AG04449 (cell line): ENCODE measurements around the gene TSPAN14.

Source experiments
- CTCF ChIA-PET: fragments of 350-600 bp; formaldehyde crosslinking; extraction: SDS; loops from one replicate; lab custom pipeline; 2021; ENCODE audit warnings: antibody characterized with exemption; lab: Yijun Ruan, JAX
- POLR2A ChIA-PET: fragments of 400-600, 350-600 bp; formaldehyde crosslinking; extraction: SDS; loops from one replicate; lab custom pipeline; 2020; ENCODE audit warnings: antibody characterized with exemption, inconsistent platforms; lab: Yijun Ruan, JAX
- DNase-seq: peaks from one replicate; pipeline ENCODE4 v3.0.0-alpha.2; 2010; ENCODE audit warnings: low read depth, low spot score
- H3K4me3 ChIP-seq: 2 replicates; pipeline ENCODE4 v1.5.1; 2011; ENCODE audit warnings: low read depth, mild to moderate bottlenecking, control low read depth, low read length
- TF ChIP-seq, protein P1 (sequence below): IDR thresholded peaks from one replicate; pipeline ENCODE4 v1.5.1; 2011; ENCODE audit warnings: mild to moderate bottlenecking, moderate library complexity, low read length, control low read depth, inconsistent platforms; ENCODE audit not compliant: insufficient read depth; ENCODE audit errors: missing control alignments

TSPAN14 gene

GRCh38 chr10:80501381-80501912, 47.3 kb downstream of the TSPAN14 start:
- TF ChIP-seq, protein P1, sequence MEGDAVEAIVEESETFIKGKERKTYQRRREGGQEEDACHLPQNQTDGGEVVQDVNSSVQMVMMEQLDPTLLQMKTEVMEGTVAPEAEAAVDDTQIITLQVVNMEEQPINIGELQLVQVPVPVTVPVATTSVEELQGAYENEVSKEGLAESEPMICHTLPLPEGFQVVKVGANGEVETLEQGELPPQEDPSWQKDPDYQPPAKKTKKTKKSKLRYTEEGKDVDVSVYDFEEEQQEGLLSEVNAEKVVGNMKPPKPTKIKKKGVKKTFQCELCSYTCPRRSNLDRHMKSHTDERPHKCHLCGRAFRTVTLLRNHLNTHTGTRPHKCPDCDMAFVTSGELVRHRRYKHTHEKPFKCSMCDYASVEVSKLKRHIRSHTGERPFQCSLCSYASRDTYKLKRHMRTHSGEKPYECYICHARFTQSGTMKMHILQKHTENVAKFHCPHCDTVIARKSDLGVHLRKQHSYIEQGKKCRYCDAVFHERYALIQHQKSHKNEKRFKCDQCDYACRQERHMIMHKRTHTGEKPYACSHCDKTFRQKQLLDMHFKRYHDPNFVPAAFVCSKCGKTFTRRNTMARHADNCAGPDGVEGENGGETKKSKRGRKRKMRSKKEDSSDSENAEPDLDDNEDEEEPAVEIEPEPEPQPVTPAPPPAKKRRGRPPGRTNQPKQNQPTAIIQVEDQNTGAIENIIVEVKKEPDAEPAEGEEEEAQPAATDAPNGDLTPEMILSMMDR, result no peak
- no peak overlapping the region for H3K4me3 ChIP-seq
- ChIA-PET POLR2A (interaction anchor here (1.4 kb wide), 1 partner anchor 47 kb away, joined by 3 read pairs; no protein-coding TSS in a partner anchor), CTCF (interaction anchor here (1.1 to 21.6 kb wide), 7 partner anchors 11 to 161 kb away, joined by 3 to 717 read pairs (median 3); partner anchors contain the start of gene TSPAN14)
- DNase-seq, result no peak

GRCh38 chr10:80501913-80502521, 47.9 kb downstream of the TSPAN14 start:
- H3K4me3 ChIP-seq, result no peak overlapping the region
- TF ChIP-seq, protein P1, result no peak
- DNase-seq, result no peak
- ChIA-PET CTCF (interaction anchor here (1.1 to 21.6 kb wide), 6 partner anchors 10 to 124 kb away, joined by 3 to 717 read pairs (median 4); partner anchors contain the start of gene TSPAN14), POLR2A (interaction anchor here (1.4 kb wide), 1 partner anchor 47 kb away, joined by 3 read pairs; no protein-coding TSS in a partner anchor)

DNA sequence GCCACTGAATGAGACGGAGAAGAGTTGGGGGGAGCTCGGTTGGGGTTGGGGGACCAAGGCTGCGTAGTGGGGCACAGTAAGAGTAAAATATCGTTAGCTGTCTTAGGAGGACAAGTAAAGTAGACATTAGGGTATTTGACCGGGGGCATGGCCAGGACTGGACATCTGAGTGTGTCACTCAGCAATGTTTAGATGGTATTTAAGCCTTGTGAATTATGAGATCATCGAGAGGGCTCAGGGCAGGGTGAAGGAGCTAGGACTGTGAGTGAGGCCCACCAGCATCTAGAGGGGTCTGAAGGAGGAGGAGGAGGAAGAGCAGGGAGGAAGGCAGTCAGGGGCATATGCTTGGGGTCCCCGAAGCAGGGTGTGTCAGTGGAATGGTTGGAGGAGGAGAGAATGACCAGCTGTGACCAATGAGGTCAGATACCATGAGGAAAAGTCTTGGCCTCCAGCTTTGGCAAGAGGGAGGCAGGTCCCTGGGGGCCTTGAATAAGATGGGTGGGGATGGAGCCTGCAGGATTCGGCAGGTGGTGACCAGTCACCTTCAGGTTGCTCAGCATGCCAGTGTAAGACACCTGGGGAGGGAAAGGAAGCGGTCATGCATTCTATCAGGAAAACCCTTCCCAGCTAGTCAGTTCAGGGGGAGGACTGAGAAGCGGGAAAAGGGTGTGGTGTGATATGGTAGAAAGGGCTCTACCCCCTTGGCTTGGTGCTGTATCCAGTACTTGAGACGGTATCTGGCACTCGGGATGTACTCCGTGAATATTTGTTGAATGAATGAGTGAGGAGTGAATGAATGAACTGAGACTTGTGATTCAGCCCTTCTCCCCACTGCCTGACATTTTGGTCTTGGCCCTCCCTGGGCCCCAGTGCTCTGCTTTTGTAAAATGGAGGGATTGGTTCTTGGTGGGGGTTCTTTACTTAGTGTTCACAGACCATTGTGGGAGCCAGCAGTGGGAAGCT, 48.8 kb downstream of the TSPAN14 start:
- H3K4me3 ChIP-seq, result no peak overlapping the region
- DNase-seq, result no peak
- TF ChIP-seq, protein P1, result no peak
- ChIA-PET CTCF (interaction anchor here (1.2 to 21.6 kb wide), 3 partner anchors 17 to 125 kb away, joined by 3 to 717 read pairs (median 6); partner anchors contain the start of gene TSPAN14), POLR2A (interaction anchor here (1.4 kb wide), 1 partner anchor 48 kb away, joined by 3 read pairs; no protein-coding TSS in a partner anchor)

- TF ChIP-seq, protein P1, result no peak
- DNase-seq, result no peak
- ChIA-PET CTCF (interaction anchor here (2.6 to 21.6 kb wide), 4 partner anchors 10 to 45 kb away, joined by 11 to 717 read pairs (median 18); partner anchors contain the start of gene TSPAN14), POLR2A (no interaction called here)
- no peak overlapping the region for H3K4me3 ChIP-seq
These were observed 49.6 kb downstream of the TSPAN14 start for GRCh38 chr10:80503584-80504157.

DNA sequence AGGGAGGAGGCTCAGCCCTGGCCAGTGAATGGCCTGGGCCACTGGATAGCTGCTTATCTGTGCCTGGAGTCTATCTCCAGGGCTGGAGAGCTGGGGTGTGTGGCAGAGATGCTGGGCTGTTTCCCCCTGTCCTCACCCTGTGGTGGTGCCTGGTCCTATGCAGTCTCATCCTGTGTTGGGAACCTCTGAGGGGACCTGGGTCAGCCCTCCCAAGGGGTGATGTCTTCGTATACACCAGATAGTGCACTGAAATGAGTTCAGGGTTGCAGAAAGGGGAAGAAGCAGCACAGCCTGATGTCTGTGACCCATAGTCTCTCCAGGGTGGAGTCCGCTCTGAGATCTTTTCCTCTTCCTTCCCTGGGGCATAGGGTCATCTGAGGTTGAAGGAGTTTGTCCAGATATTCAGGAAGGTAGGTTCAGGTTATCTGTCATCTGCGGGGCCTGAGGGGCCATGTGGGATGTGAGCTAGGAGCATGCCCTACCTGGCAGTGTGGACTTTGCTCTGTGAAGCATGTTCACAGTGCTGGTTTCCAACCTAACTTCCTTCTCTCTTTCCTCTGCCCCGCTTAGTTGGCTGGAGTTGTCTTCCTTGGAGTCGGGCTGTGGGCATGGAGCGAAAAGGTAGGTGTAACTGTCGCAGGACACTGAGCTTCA, 50.2 kb downstream of the TSPAN14 start:
- no peak for DNase-seq
- POLR2A ChIA-PET, result no interaction called here
- TF ChIP-seq, protein P1, result no peak
- CTCF ChIA-PET, result interaction anchor here (1.2 to 21.6 kb wide), 12 partner anchors 7 to 96 kb away, joined by 3 to 717 read pairs (median 11); partner anchors contain the start of gene TSPAN14
- no peak overlapping the region for H3K4me3 ChIP-seq
